ENCODE data around the gene ATG4C.
"Not testable (repeated sequence)": the region's sequence is repeated elsewhere in the genome, so short reads cannot be mapped to it uniquely, and the experiment has no call there.

The ATG4C gene

DNA sequence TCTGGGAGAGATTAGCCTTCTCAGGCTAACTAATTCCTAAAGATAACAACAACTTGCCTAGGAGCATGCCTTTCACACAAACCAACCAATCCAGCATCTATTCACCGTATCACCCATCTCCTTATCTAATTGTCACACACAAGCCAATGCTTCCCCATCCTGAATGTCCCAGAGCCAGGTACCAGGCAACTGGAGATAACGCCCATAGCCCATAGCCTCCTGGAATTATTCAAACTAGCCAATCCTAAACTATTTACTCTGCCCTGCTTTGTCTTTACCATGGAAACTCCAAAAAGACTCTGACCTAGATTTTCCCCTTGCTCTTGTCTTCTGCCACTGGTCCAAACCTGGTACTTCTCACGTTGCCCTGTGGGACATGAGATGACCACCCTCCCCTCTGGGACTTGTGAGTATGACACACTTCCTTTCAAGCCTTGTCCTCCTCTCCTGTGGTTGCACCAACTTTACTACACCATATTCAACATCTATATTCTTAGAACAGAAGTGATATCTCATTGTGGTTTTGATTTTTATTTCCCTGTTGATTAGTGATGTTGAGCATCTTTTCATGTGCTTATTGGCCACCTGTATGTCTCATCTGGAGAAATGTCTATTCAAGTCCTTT lies 8.8 kb upstream of the ATG4C start:
- peak; percentile 73 for DNase-seq

DNA sequence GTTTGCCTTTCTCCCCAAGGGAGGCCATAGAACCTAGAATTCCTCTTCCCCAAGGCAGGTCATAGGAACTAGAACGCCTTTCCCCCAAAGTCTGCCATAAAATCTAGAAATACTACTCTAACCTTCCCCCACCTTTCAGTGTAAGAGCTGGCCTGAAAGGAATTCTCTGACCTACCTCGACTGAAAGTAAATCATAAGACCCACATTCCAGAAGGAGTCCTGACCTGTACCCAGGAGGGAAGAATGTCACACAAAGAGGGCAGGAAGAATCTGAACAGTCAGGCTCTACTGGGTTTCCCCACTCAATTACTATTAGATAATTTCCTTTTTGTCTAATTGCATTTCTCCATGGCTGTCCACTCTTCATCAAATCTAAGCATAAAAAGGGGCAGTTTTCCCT lies 5.7 kb upstream of the ATG4C start:
- DNase-seq: no peak

DNA sequence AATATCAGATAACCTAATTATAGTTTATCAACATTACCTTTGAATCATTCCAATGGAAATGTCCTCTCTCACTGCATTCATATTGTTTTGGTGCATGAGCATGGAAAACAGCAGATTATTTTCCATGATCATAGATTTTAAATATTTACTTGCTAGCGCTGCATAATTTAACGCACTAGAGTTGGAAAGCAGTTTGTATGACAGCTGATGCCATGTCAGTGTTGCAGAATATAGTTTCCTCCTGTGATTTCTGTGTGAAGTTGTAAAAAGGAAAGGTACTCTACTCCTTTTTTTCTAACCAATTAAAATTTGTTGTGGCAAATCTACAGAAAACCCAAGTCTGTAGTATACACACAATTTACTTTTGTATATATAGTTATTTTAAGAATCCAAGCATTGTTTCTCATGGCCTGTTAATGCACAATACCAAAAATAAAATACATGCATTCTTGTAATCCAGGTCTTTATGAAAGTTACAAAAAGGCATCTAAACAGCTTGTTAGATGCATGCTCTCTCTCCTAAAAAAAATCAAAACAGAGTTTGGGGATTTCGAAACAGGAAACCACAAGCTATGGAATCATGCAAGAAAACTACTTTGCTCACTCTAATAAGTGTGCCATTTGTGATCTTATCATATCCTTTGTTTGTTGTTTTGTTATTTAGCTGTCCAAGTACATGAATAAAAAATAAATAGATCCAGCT lies 1.9 kb upstream of the ATG4C start:
- DNase-seq: peak; percentile 36

DNA sequence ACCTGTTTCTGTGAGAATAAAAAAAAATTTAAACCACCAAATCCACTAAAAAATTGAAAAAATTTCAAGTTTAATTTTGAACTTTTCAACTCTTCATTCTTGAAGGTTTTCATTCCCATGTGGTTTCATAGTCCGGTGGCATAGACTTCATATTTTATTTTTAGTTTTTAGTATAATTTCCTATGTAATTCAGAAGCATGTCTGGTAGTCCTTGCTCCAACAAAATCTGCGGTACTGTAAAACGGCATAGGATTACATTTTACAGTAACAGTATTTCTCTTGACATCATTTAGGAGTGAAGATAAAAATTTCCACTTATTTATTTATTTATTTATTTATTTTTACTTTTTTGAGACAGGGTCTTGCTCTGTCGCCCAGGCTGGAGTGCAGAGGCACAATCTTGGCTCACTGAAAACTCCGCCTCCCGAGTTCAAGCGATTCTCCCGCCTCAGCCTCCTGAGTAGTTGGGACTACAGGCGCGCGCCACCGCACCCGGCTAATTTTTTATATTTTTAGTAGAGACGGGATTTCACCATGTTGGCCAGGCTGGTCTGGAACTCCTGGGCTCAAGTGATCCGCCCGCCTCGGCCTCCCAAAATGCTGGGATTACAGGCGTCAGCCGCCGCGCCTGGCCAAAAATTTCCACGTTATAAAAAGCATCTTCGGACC lies 1.3 kb upstream of the ATG4C start:
- not testable (repeated sequence) for DNase-seq

DNA sequence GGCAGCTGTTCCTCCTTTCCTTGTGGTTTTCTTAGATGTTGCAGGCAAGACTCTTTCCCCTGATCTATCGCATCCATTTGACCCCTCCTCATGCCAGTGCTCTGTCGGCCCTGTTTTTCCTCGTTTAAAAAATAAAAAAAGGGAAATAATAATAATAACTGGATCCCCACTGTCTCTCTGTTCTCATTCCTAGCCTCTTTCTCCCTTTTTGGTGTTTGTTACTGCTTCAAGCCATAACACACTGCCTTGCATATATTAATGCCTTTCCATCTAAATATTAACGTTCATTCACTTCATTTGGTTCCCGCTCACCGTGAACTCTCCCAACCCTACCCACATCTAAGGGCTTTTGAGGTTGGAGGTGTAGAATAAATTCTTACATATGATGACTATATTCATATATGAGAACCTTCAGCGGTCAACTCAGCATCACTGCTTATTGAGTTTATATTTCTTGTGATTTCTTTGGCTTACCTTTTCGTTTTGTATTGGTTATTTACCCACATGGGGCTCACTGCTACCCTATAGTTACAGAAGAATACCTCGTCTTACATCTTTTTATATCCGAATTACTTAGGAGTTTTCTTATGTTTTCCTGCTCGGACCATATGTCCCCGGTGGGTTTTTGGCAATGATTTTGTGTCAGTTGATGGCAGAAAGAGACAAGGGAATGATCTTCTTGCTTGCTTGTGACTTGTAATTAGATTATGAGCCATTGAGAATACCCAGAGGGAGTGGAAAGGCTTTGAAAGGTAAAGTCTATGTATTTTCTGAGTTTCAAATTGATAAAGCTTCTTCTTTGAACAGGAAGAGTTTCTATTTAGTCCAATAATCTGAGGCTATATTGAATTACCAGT lies 805 bp downstream of the ATG4C start:
- peak; percentile 27 for DNase-seq

DNA sequence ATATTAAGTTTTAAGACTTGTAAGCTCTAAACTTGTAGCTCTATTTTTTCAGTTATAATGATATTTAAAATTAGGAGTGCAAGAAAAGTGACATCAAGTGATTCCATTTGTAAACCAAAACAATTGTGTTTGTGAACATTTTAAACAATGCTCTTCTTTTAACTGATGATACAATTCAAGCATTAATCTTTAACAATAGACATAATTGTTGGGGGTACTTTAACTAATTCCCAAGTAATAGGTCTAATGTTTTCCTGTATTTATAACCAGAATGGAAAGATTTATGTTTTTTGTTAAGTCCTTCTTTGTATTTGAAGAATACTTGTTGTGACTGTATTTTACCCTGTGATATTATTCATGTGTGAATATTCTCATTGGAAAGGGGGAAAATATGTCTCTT lies 6.8 kb downstream of the ATG4C start:
- DNase-seq: no peak

DNA sequence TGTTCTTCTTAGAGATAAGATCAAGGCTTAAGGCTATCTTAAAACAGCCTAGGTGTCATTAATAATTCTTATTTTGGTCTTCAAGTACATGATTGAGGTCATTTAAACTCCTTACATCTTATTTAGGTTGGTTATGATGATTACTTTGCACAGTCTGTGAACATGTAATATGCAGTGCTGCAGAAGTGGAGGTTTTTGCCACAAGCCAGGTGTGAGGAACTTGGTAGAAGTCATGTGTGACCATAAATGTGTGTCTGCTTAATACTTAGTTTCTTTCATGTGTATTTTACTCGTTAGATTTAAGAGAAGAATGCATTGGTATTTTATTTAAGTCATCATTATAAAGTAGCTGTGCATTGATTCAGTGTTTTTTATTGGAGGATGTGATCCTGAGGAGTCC lies 10.1 kb downstream of the ATG4C start:
- DNase-seq: no peak

DNA sequence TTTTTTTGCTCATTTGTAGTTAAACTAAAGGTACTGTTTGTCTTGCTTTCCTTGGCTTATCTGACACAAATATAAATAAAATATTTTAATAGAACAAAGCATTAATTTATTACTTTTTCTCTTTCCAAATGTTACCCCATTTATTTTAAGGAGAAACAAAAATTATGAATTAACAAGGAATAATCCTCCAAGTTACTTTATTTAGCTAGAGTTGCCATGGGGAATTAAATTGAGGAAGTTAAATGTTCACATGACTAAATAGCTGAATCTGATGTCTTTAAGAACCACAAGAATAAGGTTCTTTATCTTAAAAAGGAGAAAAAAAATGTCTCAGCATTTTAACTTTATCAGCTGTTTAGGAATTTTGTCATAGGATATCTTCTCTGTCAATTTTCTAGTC lies 12.3 kb downstream of the ATG4C start:
- peak; percentile 79 for DNase-seq

DNA sequence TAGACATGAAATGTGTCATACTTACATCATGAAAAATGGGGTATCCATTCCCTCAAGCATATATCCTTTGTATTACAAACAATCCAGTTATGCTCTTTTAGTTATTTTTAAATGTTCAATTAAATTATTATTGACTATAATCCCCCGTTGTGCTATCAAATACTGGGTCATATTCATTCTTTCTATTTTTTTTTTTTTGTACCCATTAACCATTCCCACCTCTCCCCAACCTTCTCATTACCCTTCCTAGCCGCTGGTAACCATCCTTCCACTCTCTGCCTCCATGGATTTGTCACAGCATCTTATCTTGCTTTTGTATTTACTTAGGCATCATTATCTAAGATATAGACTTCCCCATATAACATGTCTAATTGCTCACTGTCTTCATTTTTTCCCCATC lies 15.8 kb downstream of the ATG4C start:
- no peak for DNase-seq

DNA sequence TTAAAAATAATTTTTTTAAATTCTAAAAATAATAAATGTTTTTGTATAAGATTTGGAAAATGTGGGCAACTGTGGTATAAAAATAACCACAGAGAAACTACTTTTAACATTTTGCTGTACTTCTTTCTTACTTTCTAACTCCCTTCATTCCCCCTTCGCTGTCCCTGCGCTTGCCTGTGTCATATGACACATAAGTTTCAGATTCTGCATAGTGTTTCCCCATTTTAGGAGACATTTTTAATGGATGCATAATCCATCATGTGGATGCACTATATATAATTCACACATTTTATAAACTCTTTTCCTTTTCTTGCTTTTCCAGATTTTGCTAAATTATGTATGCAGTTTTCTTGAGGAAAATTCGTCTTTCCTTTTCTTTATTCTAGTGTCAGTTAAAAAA lies 16.3 kb downstream of the ATG4C start:
- DNase-seq: peak; percentile 27

DNA sequence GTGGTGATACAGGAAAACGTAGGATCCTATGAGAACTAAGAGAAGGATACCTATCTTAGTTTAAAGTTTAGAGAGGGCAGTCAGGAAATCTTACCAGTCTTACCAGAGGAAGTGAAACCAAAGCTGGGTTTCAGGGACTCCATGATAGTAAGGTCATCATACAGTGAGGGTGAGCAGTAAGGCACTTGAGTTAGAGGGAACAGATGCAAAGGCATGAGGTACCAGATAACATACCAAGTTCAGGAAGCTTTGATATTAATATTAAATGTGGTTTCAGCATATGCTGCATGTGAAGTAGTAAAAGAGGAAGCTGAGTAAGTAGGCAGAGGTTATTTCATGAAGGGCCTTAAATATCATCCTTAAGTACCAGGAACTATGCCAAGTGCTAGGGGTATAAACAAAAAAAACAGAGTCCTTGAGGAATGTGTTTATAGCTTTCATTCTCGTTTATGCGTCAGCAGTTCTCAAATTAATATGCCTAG lies 16.9 kb downstream of the ATG4C start:
- peak; percentile 96 for DNase-seq

DNA sequence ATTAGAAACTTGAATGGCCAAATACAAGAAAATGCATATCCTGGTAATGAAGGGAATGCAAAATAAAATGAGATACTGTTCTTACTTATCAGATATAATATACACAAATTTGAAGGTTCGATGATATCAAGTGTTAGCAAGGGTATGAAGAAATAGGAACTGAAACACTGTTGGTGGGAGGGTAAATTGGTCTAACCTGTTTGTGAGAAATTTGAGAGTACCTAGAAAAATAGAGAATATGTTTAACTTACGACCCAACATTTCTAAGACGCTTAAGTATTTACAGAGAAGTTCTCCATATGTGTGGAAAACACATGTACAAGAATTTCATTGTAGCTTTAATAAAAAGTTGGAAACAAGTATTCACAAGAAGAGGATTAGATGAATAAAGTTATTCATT lies 25.9 kb downstream of the ATG4C start:
- no peak for DNase-seq

DNA sequence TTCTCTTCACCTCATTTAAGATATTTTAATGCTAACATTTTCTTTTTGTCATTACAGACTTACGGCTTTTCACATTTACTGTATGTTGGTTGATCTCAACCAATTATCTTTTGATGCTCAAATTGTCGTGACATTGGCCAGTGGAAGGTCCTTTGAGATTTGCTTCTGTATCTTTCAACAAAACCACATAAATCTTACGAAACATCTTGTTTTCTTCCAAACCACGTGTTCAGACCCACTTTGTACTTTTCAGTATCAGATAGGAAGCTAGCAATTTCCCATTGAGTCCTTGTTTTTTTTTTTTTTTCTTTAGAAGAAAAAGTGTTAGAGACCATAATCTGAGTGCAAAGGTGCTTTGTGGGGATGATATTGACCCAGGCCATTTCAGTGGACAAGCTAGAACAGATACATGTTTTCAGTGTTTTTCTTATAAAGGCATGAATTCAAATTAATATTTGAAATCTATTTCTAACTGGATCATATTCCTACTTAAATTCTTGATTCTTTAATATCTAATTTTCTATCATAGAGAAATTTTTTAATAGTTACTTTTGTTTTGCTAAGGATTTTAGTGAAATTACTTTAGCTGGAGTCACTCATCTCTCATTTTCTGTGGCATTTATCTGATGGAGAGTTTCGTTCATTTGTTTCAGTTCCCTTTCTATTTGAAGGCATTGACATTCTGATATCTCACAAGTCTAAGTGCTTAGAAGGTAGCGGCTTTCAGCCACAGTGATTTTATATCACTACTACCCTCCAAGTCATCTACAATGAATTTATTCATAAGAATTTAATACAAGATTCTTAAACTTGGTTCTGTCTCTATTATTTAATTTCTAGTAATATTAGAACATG lies 26.7 kb downstream of the ATG4C start:
- DNase-seq: peak; percentile 42

DNA sequence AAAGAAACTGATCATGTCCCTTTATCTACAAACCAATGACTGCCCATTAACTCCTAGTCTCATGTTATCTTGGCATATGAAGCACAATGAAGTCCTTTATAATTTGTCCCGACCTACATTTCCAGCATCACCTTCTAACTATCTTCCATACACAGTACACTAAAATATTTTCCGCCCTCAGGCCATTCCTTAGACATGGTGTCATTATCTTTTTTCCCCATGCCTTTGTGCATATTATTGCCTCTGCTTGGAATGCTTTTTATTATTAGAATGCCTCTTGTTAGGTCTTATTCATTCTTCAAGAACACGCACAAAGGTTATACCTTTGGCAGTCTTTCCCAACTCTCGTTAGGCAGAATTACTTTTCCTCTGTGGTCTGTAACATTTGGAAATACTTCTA lies 39.6 kb downstream of the ATG4C start:
- no peak for DNase-seq

DNA sequence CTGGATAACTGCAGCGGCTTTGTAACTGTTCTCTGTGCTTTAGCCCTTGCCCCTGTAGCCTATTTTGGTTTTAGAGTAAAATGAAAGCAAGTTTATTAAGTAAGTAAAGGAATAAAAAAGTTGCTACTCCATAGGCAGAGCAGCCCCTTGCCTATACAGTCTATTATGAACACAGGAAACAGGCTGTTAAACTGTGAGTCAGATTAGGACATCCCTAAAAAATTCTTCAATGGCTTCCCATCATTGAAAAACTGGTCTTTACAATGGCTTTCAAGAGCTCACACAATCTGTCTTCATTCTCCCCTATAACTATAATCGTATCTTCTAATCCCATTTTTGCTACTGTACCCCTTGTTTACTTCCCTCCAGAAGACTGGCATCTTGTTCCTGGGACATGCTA lies 43.0 kb downstream of the ATG4C start:
- no peak for DNase-seq

DNA sequence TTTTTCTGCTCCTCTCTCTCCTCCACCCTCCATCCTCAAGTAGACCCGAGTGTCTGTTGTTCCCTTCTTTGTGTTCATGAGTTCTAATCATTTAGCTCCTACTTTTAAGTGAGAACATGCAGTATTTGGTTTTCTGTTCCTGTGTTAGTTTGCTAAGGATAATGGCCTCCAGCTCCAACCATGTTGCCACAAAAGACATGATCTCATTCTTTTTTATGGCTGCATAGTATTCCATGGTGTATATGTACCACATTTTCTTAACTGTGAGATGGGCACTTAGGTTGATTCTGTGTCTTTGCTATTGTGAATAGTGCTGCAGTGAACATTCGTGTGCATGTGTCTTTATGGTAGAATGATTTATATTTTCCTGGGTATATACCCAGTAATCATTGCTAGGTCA lies 43.9 kb downstream of the ATG4C start:
- DNase-seq: not testable (repeated sequence)

DNA sequence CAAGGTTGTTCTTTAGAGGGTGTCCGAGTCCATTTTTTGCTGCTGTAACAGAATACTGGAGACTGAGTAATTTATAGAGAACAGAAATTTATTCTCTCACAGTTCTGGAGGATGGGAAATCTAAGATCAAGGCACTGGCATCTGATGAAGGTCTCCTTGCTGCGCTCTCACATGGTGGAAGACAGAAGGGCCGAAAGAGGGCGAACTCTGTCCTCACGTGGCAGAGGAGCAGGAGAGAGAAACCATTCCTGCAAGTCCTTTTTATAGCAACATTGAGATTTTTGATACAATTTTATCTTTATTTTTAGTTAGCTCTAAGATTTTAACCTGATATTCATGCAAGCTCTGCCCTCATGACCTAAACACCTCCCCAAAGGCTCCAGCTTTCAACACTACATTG lies 48.3 kb downstream of the ATG4C start:
- no peak for DNase-seq

DNA sequence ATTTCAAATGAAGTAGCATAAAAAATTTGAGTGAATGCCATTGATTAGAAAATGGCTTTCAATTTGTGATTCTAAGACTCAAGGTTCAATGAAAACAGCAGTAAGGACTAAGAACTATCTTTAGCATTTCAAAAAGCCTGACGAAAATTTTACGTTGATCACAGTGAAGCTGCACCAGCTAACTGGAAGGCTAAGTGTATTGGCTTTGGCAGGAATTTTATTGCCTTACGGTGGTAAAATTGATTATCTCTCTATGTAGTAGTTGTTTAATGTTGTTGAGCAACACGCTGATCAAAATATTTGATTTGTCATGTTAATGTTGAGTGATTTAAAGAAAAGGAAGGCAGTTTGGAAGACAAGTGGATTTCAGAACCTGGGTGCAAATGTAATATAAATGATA lies 49.6 kb downstream of the ATG4C start:
- no peak for DNase-seq

DNA sequence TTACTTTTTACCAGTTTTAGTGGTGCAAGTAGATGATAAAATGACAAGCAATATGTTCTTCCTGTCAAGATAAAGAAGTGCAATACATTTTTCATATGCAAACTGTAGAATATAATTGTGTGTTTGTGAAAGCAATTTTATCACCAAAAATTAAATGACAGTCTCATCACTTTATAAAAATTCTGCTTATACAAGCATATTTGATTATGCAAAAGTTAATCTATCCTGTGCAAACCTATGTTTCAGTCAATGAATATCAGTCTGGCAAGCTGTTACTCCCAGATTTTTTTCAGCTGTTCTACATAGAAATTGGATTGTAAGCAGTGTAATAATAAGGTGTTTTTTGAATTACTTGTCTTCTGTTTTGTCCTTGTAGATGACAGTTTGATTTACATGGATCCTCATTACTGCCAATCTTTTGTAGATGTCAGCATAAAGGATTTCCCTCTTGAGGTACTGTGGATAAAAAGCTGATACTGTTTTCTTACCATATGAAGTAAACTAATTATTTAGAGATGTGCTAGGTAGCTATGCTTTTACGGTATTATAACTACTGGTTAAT lies 50.5 kb downstream of the ATG4C start:
- no peak for DNase-seq

DNA sequence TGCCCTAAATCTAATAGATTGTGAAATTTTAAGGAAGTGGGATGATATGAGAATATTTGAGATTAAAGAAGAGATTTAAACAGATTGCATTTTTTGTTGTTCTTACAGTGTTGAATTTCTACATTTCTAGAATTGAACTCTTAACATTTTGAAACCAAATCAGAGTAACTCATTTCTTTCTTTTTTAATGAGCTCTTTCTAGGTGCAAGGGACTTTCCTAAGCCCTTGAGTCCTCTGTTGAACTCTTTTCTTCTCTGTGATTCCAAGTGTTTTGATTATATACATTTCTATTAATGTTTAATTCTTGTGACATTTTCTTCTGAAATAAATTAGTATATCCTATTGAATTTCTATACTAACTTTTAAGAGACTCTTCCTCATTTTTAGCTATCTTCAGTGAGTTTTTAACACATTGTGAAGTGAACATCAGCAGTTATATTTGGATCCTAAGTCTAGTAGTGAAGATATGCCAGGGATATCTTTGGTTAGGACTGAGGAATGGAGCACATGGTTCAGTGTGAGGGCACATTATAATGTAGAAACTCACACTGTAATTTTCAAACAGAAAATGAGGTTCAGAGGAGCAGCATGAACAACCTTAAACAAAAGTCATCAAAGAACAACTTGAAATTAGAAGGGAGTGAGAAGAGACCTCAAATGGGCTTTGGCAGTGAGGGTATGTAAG lies 53.1 kb downstream of the ATG4C start:
- no peak for DNase-seq

DNA sequence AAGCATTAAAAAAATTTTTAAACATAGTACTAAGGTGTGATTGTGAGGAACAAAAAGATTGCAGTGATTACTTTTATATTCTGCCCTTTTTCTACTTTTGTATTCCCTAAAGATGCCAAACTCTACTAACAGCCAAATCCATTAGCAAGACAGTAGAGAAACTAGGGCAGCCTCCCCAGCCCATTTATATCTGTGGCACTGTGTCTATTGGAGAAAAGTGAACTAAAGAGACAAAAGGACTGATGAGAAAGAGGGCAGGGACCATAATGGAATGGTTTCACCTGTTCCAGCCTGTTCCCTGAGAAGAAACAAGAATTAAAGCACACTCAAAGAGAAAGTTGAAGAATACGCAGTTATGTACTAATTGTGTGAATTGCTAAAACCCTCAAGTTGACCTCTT lies 56.6 kb downstream of the ATG4C start:
- no peak for DNase-seq
